Transverse colon (tissue), 4 donors: ENCODE data around the gene SCYL2. TPM values are rescaled to one million over a fixed set of nuclear protein-coding genes. Genes with fewer than 3 reads are reported as not detected.

ENCODE experiments used
- DNase-seq: peaks from one replicate; pipeline ENCODE4 v3.0.0-alpha.2; 2019
- H3K27ac ChIP-seq, 4 donors: fragments of 200-600 bp; sonication (generic); 2 replicates each; pipeline ENCODE4 v1.5.1; 2016 to 2018; ENCODE audit warnings: inconsistent platforms in 4 of 4
- H3K27me3 ChIP-seq: fragments of 200-600 bp; sonication (generic); 2 replicates; pipeline ENCODE4 v1.5.1; 2017; ENCODE audit warnings: inconsistent platforms
- H3K36me3 ChIP-seq, 4 donors: fragments of 200-600 bp; sonication (generic); 2 replicates each; pipeline ENCODE4 v1.5.1; 2017 to 2019; ENCODE audit warnings: inconsistent platforms in 4 of 4
- H3K4me1 ChIP-seq, 4 donors: fragments of 200-600 bp; sonication (generic); 2 replicates each; pipeline ENCODE4 v1.5.1; 2017 to 2020; ENCODE audit warnings: inconsistent platforms in 4 of 4
- H3K4me3 ChIP-seq, 4 donors: fragments of 200-600 bp; sonication (generic); 1 replicate in 1 of 4; 2 replicates in 3 of 4; pipeline versions ENCODE4 v1.5.1 to v1.6.1; 2017 to 2019; ENCODE audit warnings: inconsistent platforms in 4 of 4
- H3K9me3 ChIP-seq, 2 donors: fragments of 200-600 bp; sonication (generic); 2 replicates each; pipeline ENCODE4 v1.5.1; 2017 to 2019; ENCODE audit warnings: inconsistent platforms in 2 of 2
- EP300 ChIP-seq: sonication (generic); formaldehyde crosslinking; IDR thresholded peaks from one replicate; pipeline ENCODE4 v1.6.1; 2017; ENCODE audit warnings: antibody characterized with exemption, low read depth
- POLR2A ChIP-seq: fragments of 450-650 bp; IDR thresholded peaks from one replicate; pipeline ENCODE4 v1.6.1; 2016; ENCODE audit warnings: antibody characterized with exemption, mild to moderate bottlenecking, moderate library complexity
- POLR2AphosphoS5 ChIP-seq, 3 donors: sonication (generic); formaldehyde crosslinking; IDR thresholded peaks; one replicate each; pipeline ENCODE4 v1.6.1; 2016; ENCODE audit warnings: antibody characterized with exemption in 3 of 3
- WGBS, 2 donors: methylation state at CpG; one replicate each; pipeline ENCODE4 v1.1.5; 2018; ENCODE audit warnings: low coverage in 1 of 2; 5-methylcytosine and 5-hydroxymethylcytosine counted together
- in situ Hi-C, 4 donors: fragments of 200-750 bp; cut with MboI; loops; one replicate each; pipeline versions ENCODE4 v1.15.0 to v1.15.1; 2017; ENCODE audit warnings: low sequenced_read_pairs in 3 of 4, low pct_ligation_motif_present in 1 of 4, low pct_unique_long_range_greater_than_20kb in 1 of 4
- intact Hi-C: fragments of 100-400 bp; cut with DNase I; formaldehyde crosslinking; loops from one replicate; pipeline ENCODE4 v1.15.1; 2023; ENCODE audit warnings: low total_unique reads
- total RNA-seq, 4 donors: library from RNA; depleted of rRNA; stranded (reverse); fragments of >200 nt; gene quantifications; one replicate each; pipeline ENCODE4 v1.1.0, GENCODE V29; 2016
- TF ChIP-seq, protein P1 (sequence below), 5 experiments: fragments of 200-600 bp in 3 of 5; fragments of 450-650 bp in 2 of 5; sonication (generic) in 3 of 5; IDR thresholded peaks; 1 replicate in 2 of 5; 2 replicates in 3 of 5; pipeline ENCODE4 v1.5.1; 2016 to 2017; ENCODE audit warnings: antibody characterized with exemption in 5 of 5, inconsistent platforms in 3 of 5, mild to moderate bottlenecking in 2 of 5, moderate library complexity in 1 of 5

The SCYL2 gene
- total RNA-seq, 4 donors from 2014 or later: 68.0 to 84.4 (median 72.6) TPM

- Histone ChIP-seq H3K9me3 (no peaks in the 10 kb centered on the region), H3K4me1 (no peaks in the 10 kb centered on the region), H3K27me3 (no peaks in the 10 kb centered on the region), H3K27ac (no peak overlapping the region), H3K4me3 (no peak overlapping the region), H3K36me3 (peaks cover 0 to 39% (median 15%) of the 10 kb centered on the region in 4 donors)
- intact Hi-C loops: no loop called here
- no peak for DNase-seq
- no peak for TF ChIP-seq POLR2AphosphoS5 (IDR thresholded peaks at IDR 0.05)
- no peak for TF ChIP-seq POLR2A
- TF ChIP-seq EP300: no peak
- TF ChIP-seq, protein P1, sequence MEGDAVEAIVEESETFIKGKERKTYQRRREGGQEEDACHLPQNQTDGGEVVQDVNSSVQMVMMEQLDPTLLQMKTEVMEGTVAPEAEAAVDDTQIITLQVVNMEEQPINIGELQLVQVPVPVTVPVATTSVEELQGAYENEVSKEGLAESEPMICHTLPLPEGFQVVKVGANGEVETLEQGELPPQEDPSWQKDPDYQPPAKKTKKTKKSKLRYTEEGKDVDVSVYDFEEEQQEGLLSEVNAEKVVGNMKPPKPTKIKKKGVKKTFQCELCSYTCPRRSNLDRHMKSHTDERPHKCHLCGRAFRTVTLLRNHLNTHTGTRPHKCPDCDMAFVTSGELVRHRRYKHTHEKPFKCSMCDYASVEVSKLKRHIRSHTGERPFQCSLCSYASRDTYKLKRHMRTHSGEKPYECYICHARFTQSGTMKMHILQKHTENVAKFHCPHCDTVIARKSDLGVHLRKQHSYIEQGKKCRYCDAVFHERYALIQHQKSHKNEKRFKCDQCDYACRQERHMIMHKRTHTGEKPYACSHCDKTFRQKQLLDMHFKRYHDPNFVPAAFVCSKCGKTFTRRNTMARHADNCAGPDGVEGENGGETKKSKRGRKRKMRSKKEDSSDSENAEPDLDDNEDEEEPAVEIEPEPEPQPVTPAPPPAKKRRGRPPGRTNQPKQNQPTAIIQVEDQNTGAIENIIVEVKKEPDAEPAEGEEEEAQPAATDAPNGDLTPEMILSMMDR (IDR thresholded peaks at IDR 0.05): no peak
- in situ Hi-C loops: no loop called here
Measured at GRCh38 chr12:100324498-100324897, 57.5 kb downstream of the SCYL2 start.

DNA sequence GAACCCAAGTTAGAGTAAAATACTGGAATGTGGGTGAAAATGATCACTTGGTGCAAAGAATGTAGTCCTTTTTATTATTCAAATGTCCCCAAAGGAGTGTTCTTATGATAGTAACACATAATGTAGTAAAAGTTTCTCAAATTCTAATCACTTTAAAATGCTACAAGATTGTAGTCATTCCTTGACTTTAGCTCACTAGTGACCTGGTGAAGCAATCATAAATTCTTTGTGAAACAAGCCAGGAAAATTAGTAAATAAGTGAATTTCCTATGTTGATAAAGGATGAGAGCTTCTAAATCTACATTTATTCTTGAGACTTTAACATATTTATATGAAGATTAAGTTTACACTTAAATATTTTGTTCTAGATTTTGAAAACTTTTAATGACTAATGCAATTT lies 59.2 kb downstream of the SCYL2 start:
- H3K27ac ChIP-seq: no peak overlapping the region
- peaks cover 0 to 36% (median 14%) of the 10 kb centered on the region in 4 donors for H3K36me3 ChIP-seq
- intact Hi-C loops: no loop called here
- no peaks in the 10 kb centered on the region for H3K9me3 ChIP-seq
- peaks cover 0 to 1% (median 0%) of the 10 kb centered on the region in 4 donors for H3K4me1 ChIP-seq
- H3K27me3 ChIP-seq: no peaks in the 10 kb centered on the region
- in situ Hi-C loops: no loop called here
- no peak overlapping the region for H3K4me3 ChIP-seq
- DNase-seq: no peak
- no peak for TF ChIP-seq POLR2AphosphoS5 (IDR thresholded peaks at IDR 0.05)
- TF ChIP-seq EP300: no peak
- no peak for TF ChIP-seq POLR2A
- TF ChIP-seq, protein P1 (IDR thresholded peaks at IDR 0.05): no peak

DNA sequence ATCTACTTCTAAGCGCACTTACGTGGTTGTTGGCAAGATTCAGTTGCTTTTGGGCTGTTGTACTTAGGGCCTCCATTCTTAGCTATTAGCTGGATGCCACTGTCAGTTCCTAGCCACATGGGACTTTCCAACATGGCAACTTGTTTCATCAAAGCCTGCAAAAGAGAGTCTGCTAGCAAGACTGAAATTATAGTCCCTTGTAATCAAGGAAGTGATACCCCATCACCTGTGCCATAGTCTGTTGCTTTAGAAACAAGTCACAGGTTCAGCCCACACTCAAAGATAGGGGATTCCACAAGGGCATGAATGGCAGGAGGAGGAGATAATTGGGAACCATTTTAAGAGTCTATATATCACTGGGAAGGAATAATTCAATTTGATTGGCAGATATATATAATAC lies 62.8 kb downstream of the SCYL2 start:
- DNase-seq: no peak
- Histone ChIP-seq H3K27ac (no peak overlapping the region), H3K4me1 (peaks cover 0 to 18% (median 0%) of the 10 kb centered on the region in 4 donors), H3K36me3 (peaks cover 0 to 35% (median 12%) of the 10 kb centered on the region in 4 donors), H3K4me3 (no peak overlapping the region), H3K27me3 (no peaks in the 10 kb centered on the region), H3K9me3 (no peaks in the 10 kb centered on the region)
- TF ChIP-seq POLR2A (no peak), POLR2AphosphoS5 (IDR thresholded peaks at IDR 0.05) (no peak), EP300 (no peak)
- TF ChIP-seq, protein P1 (IDR thresholded peaks at IDR 0.05): no peak
- in situ Hi-C loops (no loop called here), intact Hi-C loops (no loop called here)
- 85 to 95% methylated on average over 2 of the region's 2 CpGs for WGBS, 2 donors

DNA sequence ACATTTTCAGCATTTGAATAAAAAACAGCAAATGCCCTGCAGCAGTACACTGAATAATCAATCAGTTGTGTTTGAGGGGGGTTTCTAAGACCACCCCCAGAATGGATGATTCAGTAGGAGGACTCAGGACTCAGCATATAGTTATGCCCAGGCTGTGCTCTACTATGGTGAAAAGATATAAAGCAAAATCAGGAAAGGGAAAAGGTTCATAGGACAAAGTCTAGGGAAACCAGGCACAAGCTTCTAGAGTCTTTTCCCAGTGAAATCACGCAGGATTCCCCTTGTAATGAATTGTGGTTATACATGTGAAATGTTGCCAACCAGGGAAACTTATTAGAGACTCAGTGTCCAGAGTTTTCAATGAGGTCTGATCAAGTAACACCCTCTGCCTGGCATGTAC lies 64.9 kb downstream of the SCYL2 start:
- TF ChIP-seq POLR2AphosphoS5 (IDR thresholded peaks at IDR 0.05) (no peak), POLR2A (no peak), EP300 (no peak)
- TF ChIP-seq, protein P1 (IDR thresholded peaks at IDR 0.05): no peak
- Histone ChIP-seq H3K4me1 (peaks cover 0 to 18% (median 0%) of the 10 kb centered on the region in 4 donors), H3K4me3 (no peak overlapping the region), H3K36me3 (peaks cover 0 to 41% (median 16%) of the 10 kb centered on the region in 4 donors), H3K27ac (peak overlapping the region in 1 of 4 donors; percentile 56), H3K27me3 (no peaks in the 10 kb centered on the region), H3K9me3 (no peaks in the 10 kb centered on the region)
- intact Hi-C loops (no loop called here), in situ Hi-C loops (no loop called here)
- 46 to 67% methylated on average over 1 of the region's 1 CpG for WGBS, 2 donors
- no peak for DNase-seq
